PFSK-1 (cell line): ENCODE measurements around the gene CLIP4.

Experiments used
- SIN3A ChIP-seq: IDR thresholded peaks from 2 replicates; pipeline ENCODE4 v1.6.1; 2012; ENCODE audit warnings: mild to moderate bottlenecking, low read length, moderate library complexity, borderline replicate concordance; ENCODE audit not compliant: insufficient read depth
- TF ChIP-seq, protein P1 (sequence below), 2 experiments: IDR thresholded peaks; 2 replicates each; pipeline versions ENCODE4 v1.6.1 to v1.8.0; 2011 to 2012; ENCODE audit warnings: low read depth in 2 of 2, low read length in 2 of 2, control low read depth in 1 of 2, inconsistent platforms in 1 of 2, mild to moderate bottlenecking in 1 of 2, moderate library complexity in 1 of 2; ENCODE audit not compliant: insufficient read depth in 1 of 2

DNA sequence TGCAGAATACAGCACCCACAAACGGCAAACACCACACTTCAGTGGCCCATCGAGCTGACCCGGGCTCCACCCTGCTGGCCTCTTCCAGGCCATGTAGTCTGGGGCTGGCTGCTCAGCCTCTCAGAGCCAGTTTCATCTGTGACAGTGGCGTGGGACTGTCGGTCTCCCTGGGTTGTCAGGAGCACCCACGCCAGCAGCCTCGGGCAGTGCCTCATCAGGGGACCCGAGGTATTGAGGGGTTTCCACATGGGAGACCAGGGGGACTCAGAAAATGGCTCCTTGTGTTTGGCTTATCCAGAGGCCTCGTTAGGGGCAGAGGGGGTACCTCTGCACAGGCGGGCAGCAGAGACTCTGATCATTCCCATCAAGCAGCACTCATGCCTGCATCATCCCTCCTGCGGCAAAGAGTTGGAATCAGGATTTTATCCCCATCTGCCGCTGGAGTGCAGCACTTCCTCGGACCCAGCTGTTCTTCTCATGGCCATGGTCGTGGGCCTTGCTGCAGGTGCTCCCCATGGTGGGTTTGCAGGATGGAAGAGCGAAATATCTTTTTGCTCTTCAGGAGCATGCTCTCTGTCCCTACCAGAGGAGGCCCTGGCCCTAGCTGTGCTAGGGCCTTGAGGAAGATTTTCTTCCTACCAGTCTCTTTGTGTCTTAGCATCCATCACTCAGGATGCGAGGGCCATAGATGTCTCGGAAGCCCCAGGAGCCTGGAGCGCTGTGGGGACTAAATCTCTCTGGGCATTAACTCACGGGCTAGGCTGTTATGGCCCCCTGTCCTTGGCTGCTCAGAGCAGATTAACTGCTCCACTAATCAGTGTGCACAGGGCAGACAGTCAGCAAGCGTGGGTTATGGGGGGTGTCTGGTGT is 100.8 kb downstream of the CLIP4 start:
- no peak for TF ChIP-seq SIN3A
- TF ChIP-seq, protein P1, sequence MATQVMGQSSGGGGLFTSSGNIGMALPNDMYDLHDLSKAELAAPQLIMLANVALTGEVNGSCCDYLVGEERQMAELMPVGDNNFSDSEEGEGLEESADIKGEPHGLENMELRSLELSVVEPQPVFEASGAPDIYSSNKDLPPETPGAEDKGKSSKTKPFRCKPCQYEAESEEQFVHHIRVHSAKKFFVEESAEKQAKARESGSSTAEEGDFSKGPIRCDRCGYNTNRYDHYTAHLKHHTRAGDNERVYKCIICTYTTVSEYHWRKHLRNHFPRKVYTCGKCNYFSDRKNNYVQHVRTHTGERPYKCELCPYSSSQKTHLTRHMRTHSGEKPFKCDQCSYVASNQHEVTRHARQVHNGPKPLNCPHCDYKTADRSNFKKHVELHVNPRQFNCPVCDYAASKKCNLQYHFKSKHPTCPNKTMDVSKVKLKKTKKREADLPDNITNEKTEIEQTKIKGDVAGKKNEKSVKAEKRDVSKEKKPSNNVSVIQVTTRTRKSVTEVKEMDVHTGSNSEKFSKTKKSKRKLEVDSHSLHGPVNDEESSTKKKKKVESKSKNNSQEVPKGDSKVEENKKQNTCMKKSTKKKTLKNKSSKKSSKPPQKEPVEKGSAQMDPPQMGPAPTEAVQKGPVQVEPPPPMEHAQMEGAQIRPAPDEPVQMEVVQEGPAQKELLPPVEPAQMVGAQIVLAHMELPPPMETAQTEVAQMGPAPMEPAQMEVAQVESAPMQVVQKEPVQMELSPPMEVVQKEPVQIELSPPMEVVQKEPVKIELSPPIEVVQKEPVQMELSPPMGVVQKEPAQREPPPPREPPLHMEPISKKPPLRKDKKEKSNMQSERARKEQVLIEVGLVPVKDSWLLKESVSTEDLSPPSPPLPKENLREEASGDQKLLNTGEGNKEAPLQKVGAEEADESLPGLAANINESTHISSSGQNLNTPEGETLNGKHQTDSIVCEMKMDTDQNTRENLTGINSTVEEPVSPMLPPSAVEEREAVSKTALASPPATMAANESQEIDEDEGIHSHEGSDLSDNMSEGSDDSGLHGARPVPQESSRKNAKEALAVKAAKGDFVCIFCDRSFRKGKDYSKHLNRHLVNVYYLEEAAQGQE (IDR thresholded peaks at IDR 0.05; ENCODE audit: insufficient read depth in 1 of 2, low read depth in 2 of 2, low read length in 2 of 2), result no peak
